GM18870 (cell line): ENCODE measurements around the gene ENPP7.

ENCODE experiments used
- ATAC-seq: cut with Tn5 transposase; IDR thresholded peaks from one replicate; pipeline ENCODE4 v1.9.1; 2021; ENCODE audit warnings: moderate library complexity; ENCODE audit not compliant: unreplicated experiment

The ENPP7 gene

DNA sequence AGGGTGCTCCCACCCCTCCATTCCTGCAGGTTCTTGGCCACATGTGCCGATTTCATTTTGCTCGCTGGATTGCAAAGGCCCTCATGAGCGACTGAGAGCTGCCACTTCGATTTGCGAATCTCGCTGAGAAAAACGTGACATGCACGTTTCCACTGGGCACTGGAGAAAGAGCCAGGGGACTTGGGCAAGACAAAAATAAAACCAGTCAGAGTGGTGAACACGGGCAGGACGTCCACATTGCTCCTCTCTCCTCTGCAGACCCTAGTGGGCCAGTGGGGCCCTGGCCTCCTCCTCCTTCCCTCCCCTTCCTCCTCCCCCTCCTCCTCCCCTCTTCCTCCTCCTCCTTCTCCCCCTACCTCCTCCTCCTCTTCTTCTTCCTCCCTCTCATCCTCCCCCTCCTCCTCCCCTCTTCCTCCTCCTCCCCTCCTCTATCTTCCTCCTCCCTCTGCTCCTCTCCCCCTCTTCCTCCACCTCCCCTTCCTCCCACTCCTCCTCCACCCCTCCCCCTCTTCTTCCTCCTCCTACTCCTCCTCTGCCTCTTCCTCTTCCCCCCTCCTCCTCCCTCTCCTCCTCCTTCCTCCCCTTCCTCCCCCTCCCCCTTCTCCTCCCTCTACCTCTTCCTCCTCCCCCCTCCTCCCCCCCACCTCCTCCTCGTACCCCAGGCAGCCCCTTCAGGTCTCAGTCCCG, 28.1 kb upstream of the ENPP7 start:
- ATAC-seq = no peak

DNA sequence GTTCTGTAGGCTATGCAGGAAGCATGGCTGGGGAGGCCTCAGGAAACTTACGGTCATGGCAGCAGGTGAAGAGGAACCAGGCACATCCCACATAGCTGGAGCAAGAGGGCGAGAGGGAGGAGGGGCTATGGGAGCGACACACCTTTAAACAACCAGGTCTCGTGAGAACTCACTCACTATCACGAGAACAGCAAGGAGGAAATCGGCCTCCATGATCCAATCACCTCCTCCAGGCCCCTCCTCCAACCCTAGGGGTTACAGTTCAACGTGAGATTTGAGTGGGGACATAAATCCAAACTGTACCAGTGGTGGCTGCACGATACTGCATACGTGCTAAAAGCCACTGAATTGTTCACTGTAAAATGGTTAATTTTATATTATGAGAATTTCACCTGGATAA, 26.1 kb upstream of the ENPP7 start:
- ATAC-seq = no peak

DNA sequence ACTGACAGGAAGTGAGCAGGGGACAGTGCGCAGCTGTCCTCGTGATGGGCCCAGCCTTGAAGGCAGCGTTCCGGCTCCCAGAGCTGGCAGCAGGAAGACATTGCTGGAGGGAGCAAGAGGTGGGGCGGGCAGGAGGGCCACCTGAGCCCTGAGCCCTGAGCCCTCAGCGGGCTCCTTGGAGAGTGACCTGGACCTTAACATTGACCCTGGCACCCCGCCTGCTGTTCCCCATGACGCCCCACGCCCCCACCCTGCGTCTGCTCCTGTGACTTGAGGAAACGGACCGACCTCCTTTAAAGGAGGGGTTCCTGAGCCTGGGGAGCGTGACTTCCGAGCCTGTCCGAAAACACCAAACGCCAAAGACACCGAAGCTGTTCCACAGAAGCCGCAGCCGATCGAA, 25.1 kb upstream of the ENPP7 start:
- ATAC-seq = no peak

DNA sequence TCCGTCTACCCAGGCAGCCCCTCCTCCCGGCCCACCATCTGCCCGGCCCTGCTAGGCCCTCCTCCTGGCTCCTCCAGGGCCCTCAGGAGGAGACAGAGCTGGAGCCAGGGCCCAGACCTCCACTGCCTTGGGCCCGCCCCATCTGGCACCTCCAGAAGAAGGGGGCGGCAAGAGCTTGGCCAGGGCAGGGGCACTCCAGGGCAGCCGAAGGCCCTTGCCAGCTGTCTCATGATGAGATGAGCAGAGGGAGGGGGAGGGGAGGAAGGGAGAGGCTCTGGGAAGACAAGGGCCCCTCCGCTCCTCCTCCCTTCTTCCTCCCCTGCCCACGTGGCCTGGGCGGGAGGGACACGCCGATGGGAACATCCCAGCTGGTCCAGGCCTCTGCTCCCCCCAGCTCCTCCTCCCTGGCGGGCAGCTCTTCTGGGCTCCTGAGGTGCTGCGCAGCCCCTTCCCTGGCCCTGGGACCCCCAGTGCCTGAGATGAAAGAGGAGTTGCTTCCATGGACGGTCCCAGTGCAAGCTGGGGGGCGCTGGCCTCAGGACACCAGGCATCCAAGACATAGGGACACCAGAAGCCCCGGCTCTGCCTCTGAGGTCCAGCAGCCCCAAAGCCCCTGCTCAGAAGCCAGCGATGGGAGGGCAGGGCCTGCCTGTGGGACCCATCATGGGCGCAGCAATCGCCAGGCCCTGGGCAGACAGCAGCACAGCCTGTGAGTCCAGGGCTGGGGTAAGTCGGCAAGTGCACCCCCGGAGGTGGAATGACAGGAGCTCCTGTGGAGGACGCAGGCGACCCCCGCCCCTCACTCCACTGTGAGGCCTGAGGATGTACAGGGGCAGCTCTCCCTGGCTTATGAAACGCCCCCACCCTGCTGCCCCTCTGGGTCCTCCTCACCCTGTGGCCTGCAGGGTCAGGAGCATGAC, 23.6 kb upstream of the ENPP7 start:
- no peak for ATAC-seq

DNA sequence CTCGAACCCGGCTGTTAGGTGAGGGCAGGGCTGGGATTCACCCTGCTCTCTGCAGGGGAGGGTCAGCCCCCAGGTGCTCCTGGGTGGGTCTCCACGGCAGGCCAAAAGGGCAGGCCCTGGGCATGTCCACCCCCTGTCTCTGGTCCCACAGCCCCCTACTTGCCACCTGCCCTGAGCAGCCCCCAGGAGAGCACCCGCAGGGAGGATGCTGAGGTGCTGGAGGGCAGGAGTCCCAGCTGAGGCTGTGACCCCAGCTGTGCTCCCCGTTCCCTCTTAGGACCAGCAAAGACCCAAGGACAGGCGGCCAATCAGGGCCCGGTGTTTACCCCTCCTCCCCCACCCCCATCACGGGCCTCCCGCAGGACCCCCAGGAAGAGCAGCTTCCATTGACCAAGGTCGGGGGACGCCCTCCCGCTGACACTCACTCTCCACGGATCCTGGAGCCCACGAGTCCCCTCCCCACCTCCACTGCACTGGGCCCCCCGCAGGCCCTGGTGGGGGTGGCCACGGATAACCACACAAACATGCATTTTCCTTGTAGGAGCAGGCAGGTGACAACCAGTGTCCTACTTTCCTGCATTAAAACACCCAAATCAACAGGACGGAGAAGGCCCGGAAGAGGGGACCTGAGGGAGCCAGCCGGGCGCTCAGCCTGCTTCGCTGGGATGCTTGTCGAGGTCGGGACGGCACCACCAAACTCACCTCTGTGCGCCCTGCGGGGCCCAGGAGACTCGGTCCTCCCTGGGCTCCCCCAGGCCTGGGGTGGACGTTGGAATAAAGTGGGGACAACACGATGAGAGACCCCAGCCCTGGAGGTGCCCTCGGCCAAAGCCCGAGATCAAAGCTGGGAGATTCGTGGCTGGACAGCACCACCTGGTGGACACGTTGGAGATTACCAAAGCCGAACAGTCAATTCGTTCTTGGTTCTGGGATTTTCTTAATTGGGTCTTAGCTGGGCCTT, 22.5 kb upstream of the ENPP7 start:
- no peak for ATAC-seq

DNA sequence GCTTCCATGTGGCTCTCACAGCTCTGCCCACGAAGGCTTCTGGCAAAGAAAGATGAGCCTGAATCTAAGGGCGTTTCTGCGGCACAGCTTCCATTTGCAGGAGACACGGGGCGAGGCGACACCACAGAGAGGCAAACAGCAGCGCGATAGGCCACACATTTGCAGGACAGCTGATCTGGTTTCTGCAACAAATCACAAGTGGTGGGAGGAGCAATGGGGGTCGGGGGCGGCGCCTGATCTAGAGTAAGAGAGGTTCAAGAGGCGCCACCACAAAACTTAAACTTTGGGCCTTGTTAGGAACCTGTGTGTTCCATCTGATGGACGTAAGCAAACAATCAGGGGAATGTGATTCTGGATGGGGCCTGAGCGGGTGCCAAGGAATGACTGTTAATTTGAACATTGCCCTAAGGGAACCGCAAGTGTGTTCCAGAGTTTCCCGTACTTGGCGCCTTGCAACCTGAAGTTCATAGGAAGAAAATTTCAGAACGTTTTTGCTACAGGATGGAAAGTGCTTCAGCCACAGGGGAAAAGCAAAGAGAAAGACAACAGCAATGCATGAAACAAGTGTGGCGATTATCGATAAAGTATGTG, 18.9 kb upstream of the ENPP7 start:
- no peak for ATAC-seq

DNA sequence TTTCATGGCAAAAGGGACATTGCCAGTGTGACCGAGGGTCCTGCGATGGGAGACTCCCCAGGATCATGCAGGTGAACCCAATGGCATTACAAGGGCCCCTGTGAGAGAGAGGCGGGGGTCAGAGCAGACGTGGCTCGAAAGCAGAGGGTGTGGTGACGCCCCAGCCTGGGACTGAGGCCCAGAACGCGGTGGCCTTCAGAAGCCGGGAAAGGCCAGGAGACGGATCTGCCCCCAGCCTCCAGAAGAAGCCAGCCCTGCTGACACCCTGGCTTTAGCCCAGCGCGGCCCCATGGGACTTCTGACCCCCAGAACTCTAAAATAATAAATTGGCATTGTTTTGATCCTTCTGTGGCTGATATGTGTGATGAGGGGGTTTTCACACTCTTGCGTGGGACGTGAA, 17.4 kb upstream of the ENPP7 start:
- ATAC-seq = no peak

DNA sequence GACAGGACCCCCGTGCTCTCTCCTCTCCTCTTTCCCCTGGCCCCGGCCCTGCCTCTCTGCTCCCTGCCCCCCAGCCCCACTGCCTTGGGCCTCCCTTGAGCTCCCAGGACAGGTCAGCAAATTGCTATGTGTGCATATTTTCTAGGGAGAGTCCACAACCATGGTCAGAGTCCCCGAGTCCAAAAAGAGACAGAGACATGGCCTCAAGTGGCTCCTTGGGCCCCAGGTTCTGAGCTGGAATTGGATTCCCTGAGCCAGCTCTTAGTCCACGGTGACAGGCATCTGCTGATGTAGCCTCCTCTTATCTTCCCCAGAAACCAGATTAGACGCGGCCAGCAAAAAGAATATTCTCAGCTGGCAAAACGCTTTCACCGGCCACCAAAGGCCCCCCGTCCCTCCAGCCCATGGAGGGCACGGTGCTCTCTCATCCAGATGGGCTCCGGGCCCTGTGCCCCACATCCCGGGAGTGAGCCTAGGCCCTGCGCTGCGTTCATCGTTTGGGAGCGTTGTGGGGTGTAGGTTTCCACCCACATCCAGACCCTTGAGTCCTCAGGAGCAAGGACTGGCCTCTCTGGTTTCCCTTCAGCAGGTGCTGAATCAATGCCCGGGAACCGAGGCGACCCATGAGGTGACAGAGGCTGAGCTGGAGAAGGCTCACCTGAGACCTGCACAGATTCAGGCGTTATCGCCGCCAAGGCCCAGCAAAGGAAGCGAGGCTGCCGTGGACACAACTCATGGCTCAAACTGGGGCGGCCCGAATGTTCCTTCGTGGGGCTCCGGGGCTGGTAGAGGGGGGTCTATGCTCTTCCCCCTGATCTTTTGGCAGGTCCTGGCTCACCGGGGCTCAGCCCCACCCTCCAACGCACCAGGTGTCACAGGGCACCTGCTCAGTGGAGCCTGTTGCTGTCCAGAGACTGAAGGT, 16.3 kb upstream of the ENPP7 start:
- no peak for ATAC-seq

DNA sequence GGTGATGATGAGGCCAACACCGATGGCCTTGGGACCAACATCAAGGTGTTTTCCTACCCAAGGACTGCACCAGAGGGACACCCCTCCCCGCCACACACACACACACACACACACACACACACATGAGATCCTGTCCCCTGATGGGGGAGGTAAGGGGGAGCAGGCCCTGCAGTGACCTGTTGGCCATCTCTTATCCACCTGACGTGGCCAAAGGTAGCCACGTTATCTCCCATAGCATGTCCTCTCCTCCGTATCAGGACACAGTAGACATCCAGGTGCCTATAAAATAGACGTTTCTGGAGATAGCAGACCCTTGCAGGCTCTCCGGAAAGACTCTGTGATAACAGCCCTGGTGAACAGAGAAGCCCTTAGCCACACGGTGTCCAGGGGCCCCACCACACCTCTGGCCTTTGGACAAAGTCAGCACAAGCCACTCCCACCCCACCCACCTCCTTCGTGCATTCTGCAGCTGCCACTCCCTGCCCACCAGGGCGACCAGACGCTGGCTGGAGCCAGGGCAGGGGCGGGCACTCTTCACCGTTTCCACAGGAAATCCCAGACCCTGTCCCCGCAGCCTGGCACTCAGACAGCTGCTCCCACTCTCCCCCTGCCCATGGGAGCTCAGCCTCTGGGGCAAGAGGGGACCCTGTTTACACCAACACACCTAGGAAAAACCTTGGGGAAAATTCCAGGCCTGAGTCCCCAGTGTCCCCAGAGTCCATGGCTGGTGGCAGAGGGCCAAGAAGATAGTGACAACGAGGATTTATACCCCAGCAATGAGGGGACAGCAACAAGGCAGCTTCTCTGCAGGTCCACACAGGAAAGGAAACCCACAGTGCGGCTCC, 15.4 kb upstream of the ENPP7 start:
- ATAC-seq = no peak

DNA sequence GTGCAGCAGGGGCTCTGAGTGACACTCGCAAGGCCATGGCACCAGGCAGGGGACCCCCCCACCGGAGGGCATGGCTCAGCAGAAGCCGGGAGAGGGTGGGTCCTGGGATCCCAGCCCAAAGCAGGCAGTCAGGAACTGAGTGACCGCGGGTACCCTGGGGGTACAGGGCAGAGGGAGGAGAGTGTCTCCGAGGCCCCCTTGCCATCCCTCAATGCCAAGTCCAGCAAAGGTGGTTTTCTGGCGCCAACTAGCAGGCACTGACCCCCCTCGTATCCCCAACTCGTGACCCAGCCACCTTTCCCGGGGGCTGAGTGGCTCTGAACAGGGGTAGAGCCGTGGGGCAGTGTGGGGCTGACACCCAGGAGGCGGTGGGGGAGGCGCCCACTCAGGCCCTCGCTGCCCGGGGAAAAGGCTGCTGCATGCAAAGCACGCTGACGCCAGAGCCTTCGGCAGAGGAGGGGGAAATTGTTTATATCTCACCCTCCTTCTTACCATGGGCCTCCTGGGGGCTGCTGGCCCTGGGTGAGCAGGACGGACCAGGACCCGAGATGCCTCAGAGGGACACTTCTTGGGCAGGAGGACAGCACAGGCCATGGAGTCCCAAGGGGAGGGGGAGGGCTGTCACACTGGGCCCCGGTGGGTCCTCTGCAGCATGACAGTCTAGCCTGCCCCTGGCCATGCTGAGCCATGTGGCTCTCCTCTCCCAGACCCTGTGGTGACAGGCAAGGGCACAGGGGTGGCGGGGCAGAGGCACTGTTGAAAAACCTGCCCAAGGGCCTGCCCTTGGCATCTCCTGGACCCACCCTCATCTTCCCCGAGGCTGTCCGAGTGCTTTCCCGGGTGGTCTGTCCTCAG, 14.6 kb upstream of the ENPP7 start:
- ATAC-seq = no peak

DNA sequence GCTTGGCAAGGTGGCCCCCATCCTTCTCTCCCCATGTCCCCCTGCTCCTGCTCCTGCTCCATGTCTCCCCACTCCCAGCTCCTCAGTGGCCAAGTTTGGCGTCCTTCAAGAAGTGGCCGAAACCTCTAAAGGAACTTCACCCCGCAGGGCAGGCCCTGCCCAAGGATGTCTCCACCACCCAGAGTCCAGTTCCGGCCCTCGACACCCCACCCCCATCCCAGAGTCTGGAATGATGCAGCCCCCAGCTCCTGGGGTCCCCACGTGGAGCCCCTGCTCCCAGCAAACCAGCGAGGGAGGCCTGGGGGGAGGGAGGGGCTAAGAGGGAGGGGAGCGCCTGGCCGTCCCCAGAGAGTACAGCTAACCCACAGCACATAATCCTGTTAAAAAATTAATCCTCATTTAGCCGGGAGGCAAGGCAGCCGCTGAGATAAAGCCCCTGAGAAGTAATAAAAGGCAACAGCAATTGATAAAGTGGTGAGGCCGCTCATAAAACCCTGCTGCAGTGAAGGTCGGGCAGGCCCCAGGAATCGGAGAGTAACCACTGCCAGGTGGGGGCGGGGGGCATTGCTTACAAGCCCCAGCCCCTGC, 9.9 kb upstream of the ENPP7 start:
- ATAC-seq = no peak

DNA sequence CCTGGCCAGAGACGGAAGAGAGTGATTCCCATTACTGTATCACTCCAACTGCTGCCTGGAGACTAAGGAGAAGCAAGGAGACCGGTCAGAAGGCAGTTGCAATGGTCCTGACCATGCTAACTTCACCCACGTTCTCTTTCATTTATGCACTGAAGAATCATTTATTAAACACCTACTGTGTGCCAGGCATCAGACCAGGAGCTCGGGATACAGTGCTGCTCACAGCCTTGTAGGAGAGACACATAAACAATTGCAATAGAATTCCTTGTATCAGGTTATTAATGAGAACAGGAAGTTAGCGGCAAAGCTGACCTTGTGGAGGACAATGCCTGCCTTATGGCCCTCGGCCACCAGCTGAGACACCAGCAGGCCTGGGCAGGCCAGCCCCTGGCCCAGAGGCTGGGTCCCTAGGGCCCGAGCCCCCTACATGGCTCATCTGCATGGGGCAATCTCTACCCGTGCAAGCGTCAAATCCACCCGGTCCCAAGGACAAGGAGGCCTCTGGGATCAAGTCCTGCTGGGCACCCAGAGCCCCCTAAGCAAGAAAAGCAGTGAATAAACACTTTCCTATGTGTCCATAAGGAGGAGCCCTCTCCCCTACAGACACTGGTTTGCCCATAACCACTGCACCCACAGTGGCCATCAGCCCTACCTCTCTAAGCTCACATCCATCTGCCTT, 8.6 kb upstream of the ENPP7 start:
- ATAC-seq = no peak

DNA sequence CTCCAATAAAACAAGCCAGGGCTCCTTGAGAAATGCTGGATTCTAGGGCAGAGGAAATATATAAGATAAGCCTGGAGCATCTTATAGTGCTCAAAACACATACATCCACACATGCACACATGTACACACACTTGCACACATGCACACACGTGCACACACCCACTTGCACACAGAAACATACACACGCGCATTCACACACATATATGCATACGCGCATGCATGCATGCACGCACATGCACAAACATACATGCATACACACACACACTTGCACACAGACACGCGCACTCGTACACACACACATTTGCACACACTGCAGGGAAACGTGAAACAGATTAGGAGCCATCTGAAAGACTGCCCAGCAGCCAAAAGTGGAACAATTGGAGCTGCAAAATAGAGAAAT, 8.0 kb upstream of the ENPP7 start:
- ATAC-seq = no peak

DNA sequence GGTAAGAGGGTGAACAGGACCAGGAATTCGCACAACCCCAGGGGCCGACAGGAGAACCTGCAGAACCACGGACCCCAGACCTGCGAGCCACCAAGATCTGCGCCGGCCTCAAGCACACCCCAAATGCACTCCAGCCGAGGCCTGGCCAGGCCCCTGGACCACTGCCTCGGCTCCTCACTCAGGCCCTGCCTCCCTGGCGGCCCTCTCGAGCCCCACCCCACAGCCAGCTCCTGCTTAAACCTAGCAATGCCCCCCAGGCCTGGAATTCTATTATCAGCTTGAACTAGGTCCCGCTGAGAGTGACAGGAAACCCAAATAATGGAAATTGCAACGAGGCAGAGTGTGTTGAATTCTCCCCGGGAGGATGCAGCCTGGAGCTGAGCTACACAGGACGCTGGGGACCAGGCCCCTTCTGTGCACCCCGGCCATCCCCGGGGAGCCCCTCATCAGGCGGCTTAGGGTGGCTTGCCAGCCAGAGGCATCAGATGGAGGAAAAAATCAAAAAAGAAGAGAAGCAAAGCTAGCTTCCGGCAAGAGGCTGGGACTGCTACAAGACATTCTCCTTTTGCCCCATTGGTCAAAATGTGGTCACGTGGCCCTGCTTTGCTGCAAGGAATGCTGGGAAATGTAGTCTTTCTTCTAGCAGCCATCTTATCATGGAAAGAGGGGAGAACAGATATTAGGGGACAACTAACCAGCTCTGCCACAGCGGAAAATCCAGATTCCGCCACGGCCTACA, 2.4 kb upstream of the ENPP7 start:
- ATAC-seq = no peak

DNA sequence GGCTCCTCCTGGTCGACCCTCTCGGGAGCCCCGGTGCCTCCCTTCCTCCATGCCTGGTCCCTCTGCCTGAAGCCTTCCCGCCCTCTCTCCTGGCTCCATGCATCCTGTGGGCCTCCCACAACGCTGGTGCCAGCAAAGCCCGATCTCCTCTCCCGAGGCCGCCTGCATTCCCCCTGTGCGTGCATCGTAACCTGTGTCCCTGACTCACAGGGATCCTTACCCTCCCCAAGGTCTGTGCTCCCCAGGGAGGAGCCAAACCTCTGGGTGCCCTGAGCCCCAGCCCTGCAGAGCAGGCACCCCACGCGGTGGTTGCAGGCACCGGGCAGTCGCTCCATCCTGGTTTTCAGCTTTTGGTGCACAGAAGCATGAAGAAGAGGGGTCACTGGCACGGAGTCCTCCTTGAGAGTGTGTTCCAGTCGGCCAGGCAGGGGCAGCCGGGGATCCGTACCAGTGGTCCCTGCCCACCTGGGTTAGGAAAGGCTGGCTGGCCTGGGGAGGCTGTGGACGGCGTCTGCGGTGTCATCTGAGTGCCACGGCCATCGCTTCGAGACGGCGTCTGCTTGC, 1.8 kb upstream of the ENPP7 start:
- ATAC-seq = no peak

DNA sequence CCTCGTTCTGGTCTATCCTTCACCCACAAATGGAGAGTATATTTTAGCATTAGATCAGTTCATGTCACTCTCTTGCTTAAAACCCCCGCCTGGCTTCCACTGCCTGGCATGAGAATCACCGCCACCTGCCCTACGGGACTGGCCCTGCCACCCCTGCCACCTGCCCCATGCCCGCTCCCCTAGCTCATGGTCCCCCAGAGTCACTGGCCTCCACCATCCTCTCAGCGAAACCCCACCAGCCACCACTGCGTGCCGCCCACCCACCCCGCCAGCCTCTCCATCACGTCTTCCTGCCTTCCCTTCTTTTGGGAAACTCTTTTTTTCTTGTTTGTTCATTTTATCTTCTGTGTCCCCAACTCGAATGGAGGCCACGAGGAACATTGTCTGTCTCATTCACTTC, 982 bp upstream of the ENPP7 start:
- no peak for ATAC-seq
